ENCODE data around the gene C8A. TPM values are rescaled to one million over a fixed set of nuclear protein-coding genes. Genes with fewer than 3 reads are reported as not detected.

The C8A gene
- polyA plus RNA-seq, 1 experiment, result not detected

DNA sequence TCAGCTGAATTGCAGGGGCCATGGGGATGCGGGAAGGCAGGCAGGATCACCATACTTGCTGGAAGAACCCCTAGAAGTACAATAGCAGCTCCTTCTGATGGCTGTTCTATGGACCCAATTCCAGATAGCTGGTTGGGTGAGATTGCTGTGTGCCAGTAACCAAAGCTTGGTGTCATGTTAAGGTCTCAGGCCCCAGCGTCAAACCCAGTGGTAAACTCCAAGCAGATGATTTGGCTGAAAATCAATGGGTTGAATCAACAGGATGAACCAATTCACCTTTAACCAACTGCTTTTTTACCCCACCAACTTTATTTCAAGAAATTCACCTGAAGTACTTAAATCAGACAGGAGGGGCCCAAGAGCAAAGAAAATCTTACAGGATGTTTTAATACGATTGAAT lies 73.4 kb downstream of the C8A start:
- no peak for DNase-seq (ENCODE audit: low read depth)
- Histone ChIP-seq H3K27me3 (ENCODE audit: control insufficient read depth, insufficient read depth, low read length) (no peaks in the 10 kb centered on the region), H3K4me3 (ENCODE audit: low read depth, low read length) (no peak overlapping the region), H3K36me3 (ENCODE audit: control insufficient read depth, insufficient read depth, low read length) (no peaks in the 10 kb centered on the region)
- TF ChIP-seq, protein P1, sequence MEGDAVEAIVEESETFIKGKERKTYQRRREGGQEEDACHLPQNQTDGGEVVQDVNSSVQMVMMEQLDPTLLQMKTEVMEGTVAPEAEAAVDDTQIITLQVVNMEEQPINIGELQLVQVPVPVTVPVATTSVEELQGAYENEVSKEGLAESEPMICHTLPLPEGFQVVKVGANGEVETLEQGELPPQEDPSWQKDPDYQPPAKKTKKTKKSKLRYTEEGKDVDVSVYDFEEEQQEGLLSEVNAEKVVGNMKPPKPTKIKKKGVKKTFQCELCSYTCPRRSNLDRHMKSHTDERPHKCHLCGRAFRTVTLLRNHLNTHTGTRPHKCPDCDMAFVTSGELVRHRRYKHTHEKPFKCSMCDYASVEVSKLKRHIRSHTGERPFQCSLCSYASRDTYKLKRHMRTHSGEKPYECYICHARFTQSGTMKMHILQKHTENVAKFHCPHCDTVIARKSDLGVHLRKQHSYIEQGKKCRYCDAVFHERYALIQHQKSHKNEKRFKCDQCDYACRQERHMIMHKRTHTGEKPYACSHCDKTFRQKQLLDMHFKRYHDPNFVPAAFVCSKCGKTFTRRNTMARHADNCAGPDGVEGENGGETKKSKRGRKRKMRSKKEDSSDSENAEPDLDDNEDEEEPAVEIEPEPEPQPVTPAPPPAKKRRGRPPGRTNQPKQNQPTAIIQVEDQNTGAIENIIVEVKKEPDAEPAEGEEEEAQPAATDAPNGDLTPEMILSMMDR (IDR thresholded peaks at IDR 0.05; ENCODE audit: insufficient read depth, low read depth, low read length), result no peak
- CTCF ChIA-PET, result no interaction called here
- POLR2A ChIA-PET, result no interaction called here

DNA sequence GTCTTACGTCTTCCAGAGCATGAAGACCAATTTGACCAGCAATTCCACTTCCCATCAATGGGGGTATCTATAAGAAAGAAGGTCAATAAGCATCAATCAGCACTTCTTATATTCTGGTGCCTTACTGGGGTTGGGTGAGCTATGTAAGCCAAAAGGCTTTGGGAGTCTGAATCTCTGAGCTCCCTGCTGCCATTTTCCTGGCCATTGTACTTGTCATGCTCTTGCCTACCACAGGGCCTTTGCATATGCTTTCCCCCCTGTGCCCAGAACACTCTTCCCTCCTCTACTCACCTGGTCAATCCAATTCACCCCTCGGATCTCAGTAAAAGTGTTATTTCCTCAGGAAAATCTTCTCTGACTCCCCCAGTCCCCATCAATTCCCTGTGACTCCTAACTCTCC lies 74.9 kb downstream of the C8A start:
- CTCF ChIA-PET, result interaction anchor here (1.9 kb wide), 1 partner anchor 14 kb away, joined by 5 read pairs; no protein-coding TSS in a partner anchor
- POLR2A ChIA-PET, result no interaction called here
- H3K36me3 ChIP-seq (ENCODE audit: control insufficient read depth, insufficient read depth, low read length), result no peaks in the 10 kb centered on the region
- DNase-seq (ENCODE audit: low read depth), result no peak
- H3K27me3 ChIP-seq (ENCODE audit: control insufficient read depth, insufficient read depth, low read length), result no peaks in the 10 kb centered on the region
- TF ChIP-seq, protein P1 (IDR thresholded peaks at IDR 0.05; ENCODE audit: insufficient read depth, low read depth, low read length), result no peak
- H3K4me3 ChIP-seq (ENCODE audit: low read depth, low read length), result no peak overlapping the region

DNA sequence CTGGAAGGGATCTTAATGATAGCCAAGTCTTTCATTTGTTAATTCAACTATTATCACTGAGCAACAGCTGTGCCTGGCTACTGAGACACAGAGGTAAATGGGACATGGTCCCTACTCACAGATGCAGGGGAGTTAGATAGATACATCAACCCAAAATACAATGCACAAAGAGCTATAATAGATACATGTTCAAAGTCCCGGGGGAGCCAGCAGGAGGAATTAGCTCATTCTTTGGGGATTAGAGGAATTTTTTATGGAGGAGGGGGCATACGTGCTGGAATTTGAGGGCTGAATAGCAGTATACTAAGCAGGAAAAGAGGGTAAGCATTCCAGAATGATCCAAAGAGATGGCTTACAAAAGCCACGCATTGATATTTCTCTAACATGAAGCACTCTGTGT lies 76.6 kb downstream of the C8A start:
- H3K27me3 ChIP-seq (ENCODE audit: control insufficient read depth, insufficient read depth, low read length), result no peaks in the 10 kb centered on the region
- CTCF ChIA-PET, result interaction anchor here (1.0 kb wide), 2 partner anchors 15 to 26 kb away, joined by 3 read pairs; no protein-coding TSS in a partner anchor
- TF ChIP-seq, protein P1 (IDR thresholded peaks at IDR 0.05; ENCODE audit: insufficient read depth, low read depth, low read length), result no peak
- H3K4me3 ChIP-seq (ENCODE audit: low read depth, low read length), result no peak overlapping the region
- POLR2A ChIA-PET, result no interaction called here
- no peak for DNase-seq (ENCODE audit: low read depth)
- no peaks in the 10 kb centered on the region for H3K36me3 ChIP-seq (ENCODE audit: control insufficient read depth, insufficient read depth, low read length)

DNA sequence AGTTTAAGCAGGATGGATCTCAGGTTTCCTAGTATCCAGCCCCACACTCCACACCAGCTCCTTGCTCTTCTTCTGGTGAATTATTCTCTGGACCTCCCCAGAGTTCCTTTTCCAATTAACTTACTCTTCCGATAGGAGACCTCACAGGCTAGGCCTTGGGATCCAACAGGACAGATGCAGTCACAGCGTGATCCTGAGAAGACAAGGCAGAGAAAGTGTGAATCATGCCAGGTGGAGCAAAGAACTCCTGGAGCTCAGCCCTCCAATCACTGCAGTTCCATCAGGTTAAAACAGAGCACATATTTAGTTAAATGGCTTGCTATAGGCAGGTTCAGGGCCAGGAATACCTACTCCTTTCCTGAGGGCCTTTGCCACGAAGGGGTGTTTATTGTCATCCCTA lies 77.1 kb downstream of the C8A start:
- Histone ChIP-seq H3K36me3 (ENCODE audit: control insufficient read depth, insufficient read depth, low read length) (no peaks in the 10 kb centered on the region), H3K4me3 (ENCODE audit: low read depth, low read length) (no peak overlapping the region), H3K27me3 (ENCODE audit: control insufficient read depth, insufficient read depth, low read length) (no peaks in the 10 kb centered on the region)
- DNase-seq (ENCODE audit: low read depth), result no peak
- ChIA-PET POLR2A (no interaction called here), CTCF (interaction anchor here (1.0 kb wide), 2 partner anchors 14 to 26 kb away, joined by 3 read pairs; no protein-coding TSS in a partner anchor)
- TF ChIP-seq, protein P1 (IDR thresholded peaks at IDR 0.05; ENCODE audit: insufficient read depth, low read depth, low read length), result no peak

DNA sequence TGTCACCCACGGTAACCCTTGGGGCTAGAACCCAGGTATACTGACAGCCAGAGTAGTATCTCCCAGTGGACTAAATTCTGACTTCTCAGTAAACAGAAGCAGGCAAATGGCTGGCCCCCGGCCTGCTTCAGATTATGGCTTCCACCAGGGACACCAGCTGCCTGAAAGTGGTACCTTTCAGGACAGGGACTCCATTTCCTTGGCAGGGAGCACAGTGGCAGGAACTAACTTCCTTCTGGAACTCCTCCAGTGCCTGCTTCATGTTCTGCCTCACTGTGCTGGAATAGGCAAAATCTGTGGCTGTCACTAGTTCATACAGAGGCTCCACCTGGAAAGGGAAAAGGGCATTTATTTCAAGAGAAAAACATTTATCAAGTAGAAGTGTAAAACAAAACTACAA lies 78.6 kb downstream of the C8A start:
- Histone ChIP-seq H3K27me3 (ENCODE audit: control insufficient read depth, insufficient read depth, low read length) (no peaks in the 10 kb centered on the region), H3K4me3 (ENCODE audit: low read depth, low read length) (no peak overlapping the region), H3K36me3 (ENCODE audit: control insufficient read depth, insufficient read depth, low read length) (no peaks in the 10 kb centered on the region)
- ChIA-PET CTCF (interaction anchor here (1.3 kb wide), 1 partner anchor 12 kb away, joined by 5 read pairs; no protein-coding TSS in a partner anchor), POLR2A (no interaction called here)
- DNase-seq (ENCODE audit: low read depth), result no peak
- TF ChIP-seq, protein P1 (IDR thresholded peaks at IDR 0.05; ENCODE audit: insufficient read depth, low read depth, low read length), result no peak

Data from BJ (cell line).